A204.1 (cell line): ENCODE results near the gene POR.
"Not testable (repeated sequence)": the region's sequence is repeated elsewhere in the genome, so short reads cannot be mapped to it uniquely, and the experiment has no call there.

Experiments used
- FAIRE-seq: peaks from 2 replicates; lab custom pipeline; 2012; peaks lifted over from hg19 to GRCh38; lab: Jason Lieb, UNC

POR gene

GRCh38 chr7:75992083-75992755 lies 77.3 kb downstream of the POR start:
- no peak for FAIRE-seq

DNA sequence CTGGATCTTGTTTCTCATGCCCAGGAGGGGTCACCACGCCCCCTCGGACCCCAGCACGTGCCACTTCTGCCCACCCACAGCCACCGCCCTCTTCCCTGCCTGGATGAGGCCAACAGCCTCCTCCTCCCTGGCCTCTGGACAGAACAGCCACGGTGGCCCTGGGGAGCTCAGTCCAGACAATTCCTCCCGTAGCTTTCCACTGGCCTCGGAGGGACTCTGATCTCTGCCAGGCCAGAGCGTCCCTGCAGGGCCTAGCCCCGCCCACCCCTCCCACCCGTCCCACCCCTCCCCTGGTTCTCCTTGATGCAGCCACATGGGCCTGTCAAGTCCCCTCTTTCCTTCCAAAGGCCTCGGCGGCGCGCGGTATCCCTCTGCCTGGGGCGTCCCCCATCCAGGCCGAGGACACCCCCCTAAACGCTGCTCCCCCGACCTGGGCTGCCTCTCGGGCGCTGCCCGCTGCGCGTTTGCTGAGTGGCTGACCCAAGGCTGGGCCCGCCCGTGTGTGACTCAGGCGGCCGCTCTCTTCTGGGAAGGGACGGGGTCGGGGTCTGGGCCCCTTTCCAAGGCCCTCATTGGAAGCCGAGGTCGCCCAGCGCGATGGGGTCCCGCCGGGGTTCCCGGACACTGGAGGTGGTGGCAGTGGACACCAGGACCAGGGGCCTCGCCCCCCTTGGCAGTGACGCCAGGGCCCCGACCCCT lies 78.9 kb downstream of the POR start:
- FAIRE-seq = no peak

DNA sequence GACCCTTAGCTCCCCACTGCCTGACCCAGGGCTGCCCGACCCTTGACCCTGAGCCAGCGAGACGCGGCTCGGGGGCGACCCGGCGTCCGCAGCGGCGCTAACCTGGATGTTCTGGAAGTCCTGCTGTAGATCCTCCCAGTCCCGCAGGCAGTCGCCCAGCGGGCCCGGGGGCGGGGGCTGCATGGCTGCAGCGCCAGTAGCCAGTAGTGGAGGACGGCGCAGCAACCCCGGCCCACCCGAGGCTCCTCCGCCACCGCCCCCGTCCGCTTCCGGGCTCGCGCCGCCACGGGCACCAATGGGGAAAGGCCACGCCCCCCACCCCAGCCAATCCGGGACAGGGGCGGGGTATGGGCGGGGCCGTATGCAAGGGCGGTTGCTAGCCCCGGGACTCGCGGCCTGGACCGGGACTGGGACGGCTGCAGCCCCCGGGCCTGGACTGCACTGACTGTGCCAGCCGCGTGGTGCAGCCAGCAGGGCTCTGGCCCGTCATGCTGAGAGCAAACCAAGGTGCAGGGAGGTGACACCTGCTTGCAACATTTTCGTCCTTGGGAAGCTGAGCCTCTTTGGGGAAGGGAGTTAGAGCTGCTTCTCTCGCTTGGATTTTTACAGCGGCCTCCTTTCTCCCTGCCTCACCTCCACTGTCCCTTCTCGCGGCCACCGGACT lies 79.6 kb downstream of the POR start, which contains the start of gene TMEM120A:
TMEM120A (minus strand) TSS at position 208 of the 664 bp plus-strand sequence; CDS start at position 183, 25 bp downstream.
- no peak for FAIRE-seq

DNA sequence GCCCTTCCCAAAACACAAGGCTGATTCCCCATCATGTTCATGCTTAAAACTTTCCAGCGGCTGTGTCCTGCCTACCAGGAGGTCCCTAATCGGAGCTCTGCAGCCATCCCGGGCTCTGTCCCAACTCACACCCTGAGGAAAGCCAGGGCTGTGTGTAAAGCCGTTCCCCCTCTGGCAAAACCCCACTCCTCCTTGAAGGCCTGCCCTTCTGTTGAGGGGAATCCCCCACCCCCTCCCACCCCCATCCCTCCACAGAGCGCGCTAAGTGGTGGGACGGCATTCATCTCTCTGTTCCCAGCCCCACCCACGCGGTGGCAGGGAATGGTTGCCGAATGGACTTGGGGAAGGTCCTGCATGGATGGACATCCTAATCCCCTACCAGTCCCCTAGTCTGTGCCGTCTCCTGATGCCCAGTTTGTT lies 80.1 kb downstream of the POR start:
- no peak for FAIRE-seq

- no peak for FAIRE-seq
Measured at GRCh38 chr7:75995996-75996395, 81.0 kb downstream of the POR start.

- FAIRE-seq = no peak
Measured at GRCh38 chr7:75996476-75996875, 81.5 kb downstream of the POR start.

DNA sequence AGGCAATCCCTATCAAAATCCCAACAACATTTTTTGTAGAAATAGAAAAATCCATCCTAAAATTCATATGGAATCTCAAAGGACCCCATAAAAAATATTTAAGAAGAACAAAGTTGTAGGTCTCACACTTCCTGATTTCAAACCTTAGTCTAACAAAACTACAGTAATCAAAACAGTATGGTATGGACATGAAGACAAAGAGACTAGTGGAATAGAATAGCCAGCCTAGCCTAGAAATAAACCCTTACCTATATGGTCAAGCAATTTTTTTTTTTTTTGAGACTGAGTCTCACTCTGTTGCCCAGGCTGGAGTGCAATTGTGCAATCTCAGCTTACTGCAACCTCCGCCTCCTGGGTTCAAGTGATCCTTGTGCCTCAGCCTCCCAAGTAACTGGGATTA lies 83.1 kb downstream of the POR start:
- no peak for FAIRE-seq

GRCh38 chr7:76000566-76000965 lies 85.6 kb downstream of the POR start:
- FAIRE-seq = no peak

GRCh38 chr7:76002139-76002538 lies 87.2 kb downstream of the POR start:
- FAIRE-seq = no peak

- no peak for FAIRE-seq
Measured at GRCh38 chr7:76002822-76003221, 87.9 kb downstream of the POR start.

- no peak for FAIRE-seq
Measured at GRCh38 chr7:76003351-76003750, 88.4 kb downstream of the POR start.

GRCh38 chr7:76005004-76005403 lies 90.0 kb downstream of the POR start:
- not testable (repeated sequence) for FAIRE-seq

DNA sequence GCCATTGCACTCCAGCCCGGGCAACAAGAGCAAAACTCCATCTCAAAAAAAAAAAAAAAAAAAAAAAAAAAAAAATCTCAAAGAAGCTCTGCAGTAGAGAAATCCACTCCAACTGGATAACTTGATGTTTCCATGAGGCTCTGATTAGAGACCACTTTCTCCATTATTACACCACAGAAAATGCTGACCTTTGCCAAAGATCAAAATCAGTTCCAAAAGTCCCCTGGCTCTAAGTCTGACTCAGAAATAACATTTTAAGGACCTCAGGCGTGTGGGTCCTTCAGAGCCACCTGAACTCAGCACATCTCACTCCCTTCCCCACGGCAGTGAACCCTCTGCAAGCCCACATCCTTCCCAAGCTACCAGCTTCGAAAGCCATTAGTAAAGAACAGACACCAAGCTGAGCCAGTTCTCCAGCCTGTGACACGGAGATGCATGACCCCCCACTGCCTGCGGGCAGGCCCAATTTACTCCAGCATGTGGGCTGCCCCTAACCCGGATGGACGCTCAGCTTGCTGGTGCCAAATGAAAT lies 93.3 kb downstream of the POR start:
- FAIRE-seq = no peak

DNA sequence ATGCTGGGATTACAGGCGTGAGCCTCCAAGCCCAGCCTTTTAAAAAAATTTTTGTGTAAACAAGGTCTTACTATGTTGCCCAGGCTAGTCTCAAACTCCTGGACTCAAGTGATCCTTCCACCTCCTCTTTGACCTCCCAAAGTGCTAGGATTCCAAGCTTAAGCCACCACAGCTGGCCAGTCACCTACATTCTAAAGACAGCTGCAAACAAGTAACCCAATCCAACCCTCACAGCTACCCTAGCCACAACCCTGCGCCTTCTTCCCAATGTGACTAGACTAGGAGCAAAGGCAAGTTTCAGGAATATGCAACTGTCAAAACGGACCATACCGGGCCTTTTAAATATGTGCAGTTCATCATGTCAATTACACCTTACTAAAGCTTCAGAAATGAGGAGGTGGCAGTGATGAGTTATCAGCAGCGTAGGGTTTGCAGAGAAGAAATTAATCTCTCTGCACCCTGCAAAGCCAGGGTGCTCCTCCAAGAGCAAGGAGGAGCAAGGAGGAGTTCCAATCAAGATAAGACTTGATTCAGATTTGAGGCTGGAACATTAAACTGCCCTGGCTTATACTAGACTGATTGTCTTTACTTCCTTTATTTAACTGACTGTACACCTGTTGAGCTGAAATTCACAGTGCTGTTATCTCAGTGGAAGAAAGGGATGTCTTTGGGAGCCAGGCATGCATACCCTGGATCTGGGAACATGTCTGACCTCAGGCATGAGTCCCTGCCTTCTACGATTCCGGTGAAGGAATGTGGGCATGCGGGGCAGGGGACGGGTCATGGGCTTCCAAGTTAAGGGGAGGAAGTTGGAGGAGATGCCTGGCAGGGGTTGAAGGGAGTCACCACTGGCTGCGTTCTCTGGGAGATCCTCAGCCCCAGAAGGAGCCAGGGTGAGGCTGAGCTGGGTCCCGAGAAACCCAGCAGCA lies 95.0 kb downstream of the POR start:
- no peak for FAIRE-seq

GRCh38 chr7:76011442-76011861 lies 96.5 kb downstream of the POR start:
- FAIRE-seq = no peak

- FAIRE-seq = peak; percentile 23
Measured at GRCh38 chr7:76016191-76016947, 101.4 kb downstream of the POR start.

DNA sequence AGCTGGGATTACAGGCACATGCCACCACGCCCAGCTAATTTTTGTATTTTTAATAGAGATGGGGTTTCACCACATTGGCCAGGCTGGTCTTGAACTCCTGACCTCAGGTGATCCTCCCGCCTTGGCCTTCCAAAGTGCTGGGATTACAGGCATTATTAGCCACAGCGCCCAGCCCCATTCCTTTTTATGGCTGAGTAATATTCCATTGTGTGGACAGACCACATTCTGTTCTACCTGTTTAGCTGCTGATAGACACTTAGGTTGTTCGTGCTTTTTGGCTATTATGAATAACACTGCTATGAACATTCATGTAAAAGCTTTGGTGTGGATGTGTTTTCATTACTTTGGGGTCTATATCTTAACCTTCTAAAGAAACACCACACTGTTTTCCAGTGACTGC lies 103.6 kb downstream of the POR start:
- FAIRE-seq = not testable (repeated sequence)

GRCh38 chr7:76020031-76020714 lies 105.2 kb downstream of the POR start:
- no peak for FAIRE-seq

DNA sequence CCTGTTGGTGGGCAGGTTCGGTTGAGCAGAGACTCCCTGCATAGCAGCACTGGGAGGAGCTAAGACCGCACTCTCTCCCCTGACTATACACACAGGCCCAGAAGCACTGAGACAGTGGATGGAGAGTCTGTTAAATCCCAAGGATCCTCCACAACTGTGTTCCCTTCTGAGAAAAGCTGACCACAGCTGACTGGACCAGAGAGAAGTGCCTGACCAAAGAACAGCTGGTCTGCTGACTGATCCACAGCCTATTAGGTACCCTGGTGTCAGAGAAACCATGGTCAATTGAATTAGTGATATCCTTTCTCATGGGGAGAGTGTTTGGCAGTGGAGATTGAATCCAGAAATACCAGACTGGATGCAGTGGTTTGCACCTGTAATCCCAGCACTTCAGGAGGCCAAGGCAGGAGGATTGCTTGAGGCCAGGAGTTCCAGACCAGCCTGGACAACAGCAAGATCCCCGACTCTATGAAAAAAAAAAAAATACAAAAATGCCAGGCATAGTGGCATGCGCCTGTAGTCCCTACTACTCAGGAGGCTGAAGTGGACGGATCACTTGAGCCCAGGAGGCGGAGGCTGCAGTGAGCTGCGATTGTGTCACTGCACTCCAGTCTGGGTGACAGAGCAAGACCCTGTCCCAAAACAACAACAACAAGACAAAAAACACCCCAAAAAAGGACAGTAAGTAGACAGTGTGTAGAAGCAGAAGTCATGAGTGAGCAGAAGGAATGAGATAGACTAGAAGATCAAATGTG lies 107.2 kb downstream of the POR start:
- FAIRE-seq = no peak

GRCh38 chr7:76023002-76023401 lies 108.0 kb downstream of the POR start:
- no peak for FAIRE-seq
